A549 (cell line): ENCODE data around the gene ASZ1.

Source experiments
- CTCF ChIP-seq: fragments of >200 bp; sonication (Bioruptor Twin); formaldehyde crosslinking; IDR thresholded peaks from 3 replicates; pipeline ENCODE4 v1.5.1; 2016
- NFE2L2 ChIP-seq: fragments of 150-350 bp; conservative IDR thresholded peaks from 2 replicates; pipeline ENCODE4 v1.6.1; 2014; ENCODE audit warnings: low read length
- REST ChIP-seq: fragments of 200-600 bp; sonication (generic); IDR thresholded peaks from 2 replicates; pipeline ENCODE4 v1.6.1; 2016; ENCODE audit warnings: antibody characterized with exemption, mild to moderate bottlenecking, moderate library complexity
- SREBF2 ChIP-seq: fragments of 450-650 bp; IDR thresholded peaks from 2 replicates; pipeline ENCODE4 v1.6.1; 2014; ENCODE audit warnings: mild to moderate bottlenecking, moderate library complexity

GRCh38 chr7:117427258-117427701 lies at the start of gene ASZ1:
- TF ChIP-seq SREBF2 (no peak), CTCF (no peak), REST (no peak), NFE2L2 (no peak)
